Caco-2 (cell line): Measurements from ENCODE around the gene NPB. TPM values are rescaled to one million over a fixed set of nuclear protein-coding genes. Genes with fewer than 3 reads are reported as not detected.
"Not testable (repeated sequence)": the region's sequence is repeated elsewhere in the genome, so short reads cannot be mapped to it uniquely, and the experiment has no call there.

Experiments used
- BruUV-seq: library from RNA; stranded (reverse); fragments of 400-500 nt; replicated peaks from 2 replicates; lab custom pipeline; 2021; lab: Mats Ljungman, UMichigan
- CTCF ChIA-PET: fragments of 300-600 bp; sonication (Branson Sonifier 250); formaldehyde crosslinking; loops from one replicate; lab custom pipeline; 2022; ENCODE audit warnings: antibody characterized with exemption; lab: Charles Lee
- POLR2A ChIA-PET: fragments of 300-600 bp; sonication (Branson Sonifier 250); formaldehyde crosslinking; loops from one replicate; lab custom pipeline; 2022; ENCODE audit warnings: antibody characterized with exemption; lab: Charles Lee
- DNase-seq, 2 experiments: peaks; one replicate each; pipeline versions ENCODE4 v3.0.0 to v3.0.0-alpha.2; 2020 to 2022
- H3K27me3 ChIP-seq: replicated peaks from 2 replicates; pipeline ENCODE4 v1.6.0; 2011; ENCODE audit warnings: low read length; ENCODE audit not compliant: control insufficient read depth, insufficient read depth
- H3K36me3 ChIP-seq: 2 replicates; pipeline ENCODE4 v1.5.1; 2011; ENCODE audit warnings: low read length; ENCODE audit not compliant: control insufficient read depth, insufficient read depth
- H3K4me1 ChIP-seq: fragments of 250-450 bp; sonication (Bioruptor Pico); 2 replicates; pipeline ENCODE4 v1.5.1; 2020; ENCODE audit warnings: mild to moderate bottlenecking
- H3K4me3 ChIP-seq: 2 replicates; pipeline ENCODE4 v1.5.1; 2011; ENCODE audit warnings: low read depth, mild to moderate bottlenecking, control low read depth, low read length
- H3K9me3 ChIP-seq: fragments of 250-450 bp; sonication (Bioruptor Pico); 2 replicates; pipeline ENCODE4 v1.5.1; 2020; ENCODE audit warnings: mild to moderate bottlenecking, moderate library complexity
- H3K27ac Mint-ChIP-seq: one replicate; pipeline ENCODE4 v1.8.0; 2022; ENCODE audit warnings: mixed read lengths; ENCODE audit not compliant: unreplicated experiment
- H3K27me3 Mint-ChIP-seq: one replicate; pipeline ENCODE4 v1.8.0; 2022; ENCODE audit warnings: mixed read lengths; ENCODE audit not compliant: insufficient read depth, unreplicated experiment
- H3K36me3 Mint-ChIP-seq: one replicate; pipeline ENCODE4 v1.8.0; 2022; ENCODE audit warnings: mild to moderate bottlenecking, mixed read lengths; ENCODE audit not compliant: insufficient read depth, unreplicated experiment
- H3K4me1 Mint-ChIP-seq: one replicate; pipeline ENCODE4 v1.8.0; 2022; ENCODE audit warnings: low read depth, mixed read lengths; ENCODE audit not compliant: unreplicated experiment
- H3K4me3 Mint-ChIP-seq: one replicate; pipeline ENCODE4 v1.8.0; 2022; ENCODE audit warnings: mild to moderate bottlenecking, moderate library complexity, mixed read lengths; ENCODE audit not compliant: unreplicated experiment
- H3K9me3 Mint-ChIP-seq: one replicate; pipeline ENCODE4 v1.8.0; 2022; ENCODE audit warnings: mixed read lengths; ENCODE audit not compliant: unreplicated experiment
- CTCF ChIP-seq, 2 experiments: fragments of 200-600 bp in 1 of 2; IDR thresholded peaks; 1 replicate in 1 of 2; 2 replicates in 1 of 2; pipeline versions ENCODE4 v1.5.1 to v1.8.0; 2011 to 2022; ENCODE audit warnings: antibody characterized with exemption in 1 of 2, control low read depth in 1 of 2, inconsistent platforms in 1 of 2, low read depth in 1 of 2, low read length in 1 of 2, mild to moderate bottlenecking in 1 of 2, moderate library complexity in 1 of 2; ENCODE audit not compliant: insufficient read depth in 1 of 2, severe bottlenecking in 1 of 2, unreplicated experiment in 1 of 2
- intact Hi-C: fragments of 100-400 bp; cut with micrococcal nuclease; formaldehyde crosslinking; loops from one replicate; pipeline ENCODE4 v1.10.0; 2022; ENCODE audit not compliant: unreplicated experiment
- total RNA-seq: library from RNA; stranded (reverse); gene quantifications from 2 replicates; pipeline ENCODE4 v1.2.3, GENCODE V29; 2022

NPB gene
- total RNA-seq, 1 experiment from 2014 or later = 0.68 TPM

GRCh38 chr17:81917565-81918332 is 15.7 kb downstream of the NPB start, which contains the start of gene SIRT7:
Gene SIRT7, minus strand, starts transcription at chr17:81918176. Its CDS starts 45 bp downstream, at chr17:81918131.
- Mint-ChIP-seq H3K27me3 (no peaks in the 10 kb centered on the region), H3K9me3 (no peaks in the 10 kb centered on the region), H3K27ac (peak within 1 kb of the TSS; percentile 90), H3K4me1 (peaks cover 28% of the 10 kb centered on the region), H3K36me3 (peaks cover 95% of the 10 kb centered on the region), H3K4me3 (peak within 1 kb of the TSS; percentile 93)
- BruUV-seq = no TSS peak
- TF ChIP-seq CTCF (IDR thresholded peaks at IDR 0.05; ENCODE audit: insufficient read depth in 1 of 2, low read depth in 1 of 2, low read length in 1 of 2, severe bottlenecking in 1 of 2, unreplicated experiment in 1 of 2) = no peak
- intact Hi-C loops = loop anchor here (1.0 kb wide), 1 partner anchor 9 kb away; no protein-coding TSS in a partner anchor
- Histone ChIP-seq H3K36me3 (peaks cover 14% of the 10 kb centered on the region), H3K4me1 (peaks cover 11% of the 10 kb centered on the region), H3K9me3 (no peaks in the 10 kb centered on the region), H3K27me3 (no peaks in the 10 kb centered on the region), H3K4me3 (peak within 1 kb of the TSS; percentile 86)
- ChIA-PET POLR2A (interaction anchor here (0.6 to 1.3 kb wide), 3 partner anchors 9 to 162 kb away, joined by 3 to 11 read pairs (median 4); partner anchors contain the start of gene MAFG), CTCF (interaction anchor here (0.5 to 1.5 kb wide), 3 partner anchors 42 to 288 kb away, joined by 3 to 5 read pairs (median 5); no protein-coding TSS in a partner anchor)
- DNase-seq = peak; percentile 77 to 84

- CTCF ChIA-PET, BruUV-seq, H3K27me3 Mint-ChIP-seq, H3K9me3 ChIP-seq, DNase-seq, H3K9me3 Mint-ChIP-seq, H3K27me3 ChIP-seq: not testable (repeated sequence)
- Histone ChIP-seq H3K4me3 (peak overlapping the region; percentile 86; the same call in 1 of the 2 replicates), H3K36me3 (peaks cover 14% of the 10 kb centered on the region), H3K4me1 (peaks cover 11% of the 10 kb centered on the region)
- Mint-ChIP-seq H3K4me1 (peaks cover 26% of the 10 kb centered on the region), H3K4me3 (peak overlapping the region; percentile 93), H3K27ac (peak overlapping the region; percentile 90), H3K36me3 (peaks cover 94% of the 10 kb centered on the region)
- intact Hi-C loops = loop anchor here (1.0 kb wide), 1 partner anchor 8 kb away; no protein-coding TSS in a partner anchor
- POLR2A ChIA-PET = interaction anchor here (1.3 kb wide), 1 partner anchor 8 kb away, joined by 11 read pairs; the partner anchor contains the start of gene MAFG
Measured at GRCh38 chr17:81918333-81918669, 16.3 kb downstream of the NPB start.

GRCh38 chr17:81918832-81919545 is 17.0 kb downstream of the NPB start:
- no TSS peak for BruUV-seq
- DNase-seq = no peak
- Mint-ChIP-seq H3K27ac (peak overlapping the region; percentile 90), H3K27me3 (no peaks in the 10 kb centered on the region), H3K4me3 (peak overlapping the region; percentile 93), H3K9me3 (no peaks in the 10 kb centered on the region), H3K36me3 (peaks cover 88% of the 10 kb centered on the region), H3K4me1 (peaks cover 29% of the 10 kb centered on the region)
- Histone ChIP-seq H3K36me3 (peaks cover 14% of the 10 kb centered on the region), H3K4me1 (peaks cover 17% of the 10 kb centered on the region), H3K27me3 (no peaks in the 10 kb centered on the region), H3K4me3 (no peak overlapping the region), H3K9me3 (no peaks in the 10 kb centered on the region)
- intact Hi-C loops = loop anchor here (1.0 kb wide), 1 partner anchor 7 kb away; no protein-coding TSS in a partner anchor
- TF ChIP-seq CTCF (IDR thresholded peaks at IDR 0.05; ENCODE audit: insufficient read depth in 1 of 2, low read depth in 1 of 2, low read length in 1 of 2, severe bottlenecking in 1 of 2, unreplicated experiment in 1 of 2) = no peak
- ChIA-PET CTCF (no interaction called here), POLR2A (no interaction called here)
